PC-9 (cell line): ENCODE measurements around the gene DCUN1D4. TPM values are rescaled to one million over a fixed set of nuclear protein-coding genes. Genes with fewer than 3 reads are reported as not detected.

ENCODE experiments used
- BruUV-seq: library from RNA; stranded (reverse); fragments of 400-500 nt; replicated peaks from 2 replicates; lab custom pipeline; 2021; lab: Mats Ljungman, UMichigan
- CTCF ChIA-PET: fragments of 300-600 bp; sonication (Branson Sonifier 250); formaldehyde crosslinking; loops from one replicate; lab custom pipeline; 2022; ENCODE audit warnings: antibody characterized with exemption; lab: Charles Lee
- POLR2A ChIA-PET: fragments of 300-600 bp; sonication (Branson Sonifier 250); formaldehyde crosslinking; loops from one replicate; lab custom pipeline; 2022; ENCODE audit warnings: antibody characterized with exemption; ENCODE audit not compliant: unreplicated experiment; lab: Charles Lee
- DNase-seq, 2 experiments: peaks; one replicate each; pipeline versions ENCODE4 v3.0.0 to v3.0.0-alpha.2; 2015 to 2022; ENCODE audit warnings: mixed read lengths in 1 of 2
- H2AFZ ChIP-seq: fragments of 200-600 bp; sonication (generic); 2 replicates; pipeline ENCODE4 v1.8.1; 2017; ENCODE audit warnings: antibody characterized with exemption
- H3F3A ChIP-seq: fragments of 200-600 bp; sonication (generic); 2 replicates; pipeline ENCODE4 v1.8.1; 2017; ENCODE audit warnings: antibody characterized with exemption, mild to moderate bottlenecking, low read depth; ENCODE audit not compliant: insufficient read depth
- H3K27ac ChIP-seq: fragments of 200-600 bp; sonication (generic); 2 replicates; pipeline ENCODE4 v1.6.1; 2016; ENCODE audit warnings: mixed run types
- H3K27me3 ChIP-seq: fragments of 200-600 bp; sonication (generic); 2 replicates; pipeline ENCODE4 v1.6.1; 2016; ENCODE audit warnings: low read depth, mixed run types; ENCODE audit not compliant: insufficient read depth
- H3K36me3 ChIP-seq: fragments of 200-600 bp; sonication (generic); 2 replicates; pipeline ENCODE4 v1.6.1; 2016; ENCODE audit warnings: low read depth, mixed run types
- H3K4me1 ChIP-seq: fragments of 200-600 bp; sonication (generic); replicated peaks from 2 replicates; pipeline ENCODE4 v1.6.1; 2016; ENCODE audit warnings: mixed run types; ENCODE audit not compliant: insufficient read depth
- H3K4me2 ChIP-seq: fragments of 200-600 bp; sonication (generic); 2 replicates; pipeline ENCODE4 v1.6.1; 2017; ENCODE audit warnings: mixed run types
- H3K4me3 ChIP-seq: fragments of 200-600 bp; sonication (generic); 2 replicates; pipeline ENCODE4 v1.6.1; 2016; ENCODE audit warnings: mixed run types
- H3K79me2 ChIP-seq: fragments of 200-600 bp; sonication (generic); 2 replicates; pipeline ENCODE4 v1.6.1; 2017; ENCODE audit warnings: low read depth, mixed run types
- H3K9me2 ChIP-seq: fragments of 200-600 bp; sonication (generic); 2 replicates; pipeline ENCODE4 v1.8.1; 2017; ENCODE audit warnings: mild to moderate bottlenecking; ENCODE audit not compliant: insufficient read depth
- H3K9me3 ChIP-seq: fragments of 200-600 bp; sonication (generic); 2 replicates; pipeline ENCODE4 v1.8.1; 2016; ENCODE audit warnings: low read depth; ENCODE audit not compliant: insufficient read depth
- H4K20me1 ChIP-seq: fragments of 200-600 bp; sonication (generic); 2 replicates; pipeline ENCODE4 v1.8.1; 2017; ENCODE audit not compliant: insufficient read depth
- EZH2 ChIP-seq: fragments of 200-600 bp; sonication (generic); IDR thresholded peaks from 2 replicates; pipeline ENCODE4 v1.8.0; 2017; ENCODE audit warnings: antibody characterized with exemption, low read depth
- intact Hi-C: fragments of 100-400 bp; cut with micrococcal nuclease; formaldehyde crosslinking; loops from one replicate; pipeline ENCODE4 v1.10.0; 2022; ENCODE audit not compliant: unreplicated experiment
- total RNA-seq: library from RNA; stranded (reverse); gene quantifications from 2 replicates; pipeline ENCODE4 v1.2.3, GENCODE V29; 2021
- TF ChIP-seq, protein P1 (sequence below): fragments of 200-600 bp; sonication (generic); conservative IDR thresholded peaks from 2 replicates; pipeline ENCODE4 v1.6.1; 2017; ENCODE audit warnings: mixed run types, antibody characterized with exemption, mild to moderate bottlenecking, moderate library complexity

DCUN1D4 gene
- total RNA-seq, 1 experiment from 2014 or later, result 24.9 TPM

GRCh38 chr4:51866835-51867234, 23.9 kb downstream of the DCUN1D4 start:
- CTCF ChIA-PET, result no interaction called here
- BruUV-seq, result no TSS peak
- Histone ChIP-seq H4K20me1 (no peaks in the 10 kb centered on the region), H3K4me1 (no peaks in the 10 kb centered on the region), H3K4me3 (no peak overlapping the region), H3K4me2 (no peak overlapping the region), H3F3A (no peaks in the 10 kb centered on the region), H3K27me3 (no peaks in the 10 kb centered on the region), H3K9me2 (no peaks in the 10 kb centered on the region), H3K36me3 (no peaks in the 10 kb centered on the region), H3K79me2 (no peaks in the 10 kb centered on the region), H3K27ac (no peak overlapping the region), H2AFZ (no peak overlapping the region), H3K9me3 (no peaks in the 10 kb centered on the region)
- no peak for TF ChIP-seq EZH2
- TF ChIP-seq, protein P1, sequence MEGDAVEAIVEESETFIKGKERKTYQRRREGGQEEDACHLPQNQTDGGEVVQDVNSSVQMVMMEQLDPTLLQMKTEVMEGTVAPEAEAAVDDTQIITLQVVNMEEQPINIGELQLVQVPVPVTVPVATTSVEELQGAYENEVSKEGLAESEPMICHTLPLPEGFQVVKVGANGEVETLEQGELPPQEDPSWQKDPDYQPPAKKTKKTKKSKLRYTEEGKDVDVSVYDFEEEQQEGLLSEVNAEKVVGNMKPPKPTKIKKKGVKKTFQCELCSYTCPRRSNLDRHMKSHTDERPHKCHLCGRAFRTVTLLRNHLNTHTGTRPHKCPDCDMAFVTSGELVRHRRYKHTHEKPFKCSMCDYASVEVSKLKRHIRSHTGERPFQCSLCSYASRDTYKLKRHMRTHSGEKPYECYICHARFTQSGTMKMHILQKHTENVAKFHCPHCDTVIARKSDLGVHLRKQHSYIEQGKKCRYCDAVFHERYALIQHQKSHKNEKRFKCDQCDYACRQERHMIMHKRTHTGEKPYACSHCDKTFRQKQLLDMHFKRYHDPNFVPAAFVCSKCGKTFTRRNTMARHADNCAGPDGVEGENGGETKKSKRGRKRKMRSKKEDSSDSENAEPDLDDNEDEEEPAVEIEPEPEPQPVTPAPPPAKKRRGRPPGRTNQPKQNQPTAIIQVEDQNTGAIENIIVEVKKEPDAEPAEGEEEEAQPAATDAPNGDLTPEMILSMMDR, result no peak
- DNase-seq, result no peak
- POLR2A ChIA-PET, result no interaction called here
- intact Hi-C loops, result no loop called here

- Histone ChIP-seq H3K27ac (no peak overlapping the region), H3K9me3 (no peaks in the 10 kb centered on the region), H3K9me2 (no peaks in the 10 kb centered on the region), H3K27me3 (no peaks in the 10 kb centered on the region), H4K20me1 (no peaks in the 10 kb centered on the region), H3K4me2 (no peak overlapping the region), H3F3A (no peaks in the 10 kb centered on the region), H3K36me3 (no peaks in the 10 kb centered on the region), H2AFZ (no peak overlapping the region), H3K4me1 (no peaks in the 10 kb centered on the region), H3K4me3 (no peak overlapping the region), H3K79me2 (no peaks in the 10 kb centered on the region)
- ChIA-PET CTCF (no interaction called here), POLR2A (no interaction called here)
- no peak for DNase-seq
- no TSS peak for BruUV-seq
- intact Hi-C loops, result no loop called here
- TF ChIP-seq, protein P1, result no peak
- no peak for TF ChIP-seq EZH2
Observed at GRCh38 chr4:51867689-51868448, 24.9 kb downstream of the DCUN1D4 start.

GRCh38 chr4:51868449-51868847, 25.5 kb downstream of the DCUN1D4 start:
- Histone ChIP-seq H3K27me3 (no peaks in the 10 kb centered on the region), H3K4me2 (no peak overlapping the region), H3K4me1 (no peaks in the 10 kb centered on the region), H2AFZ (no peak overlapping the region), H3K27ac (no peak overlapping the region), H3F3A (no peaks in the 10 kb centered on the region), H3K9me2 (no peaks in the 10 kb centered on the region), H4K20me1 (no peaks in the 10 kb centered on the region), H3K36me3 (no peaks in the 10 kb centered on the region), H3K79me2 (no peaks in the 10 kb centered on the region), H3K9me3 (no peaks in the 10 kb centered on the region), H3K4me3 (no peak overlapping the region)
- no peak for DNase-seq
- ChIA-PET CTCF (no interaction called here), POLR2A (no interaction called here)
- no TSS peak for BruUV-seq
- TF ChIP-seq, protein P1, result no peak
- TF ChIP-seq EZH2, result no peak
- intact Hi-C loops, result no loop called here
